ENCODE measurements around the gene PTX3.

PTX3 gene

GRCh38 chr3:157475921-157476414 lies 39.3 kb downstream of the PTX3 start:
- no peak for DNase-seq (ENCODE audit: low spot score)

GRCh38 chr3:157477441-157477840 lies 40.8 kb downstream of the PTX3 start:
- DNase-seq (ENCODE audit: low spot score) = no peak

GRCh38 chr3:157479464-157480243 lies 43.0 kb downstream of the PTX3 start:
- no peak for DNase-seq (ENCODE audit: low spot score)

GRCh38 chr3:157487339-157487738 lies 50.7 kb downstream of the PTX3 start:
- DNase-seq (ENCODE audit: low spot score) = no peak

- DNase-seq (ENCODE audit: low spot score) = no peak
These were observed 51.5 kb downstream of the PTX3 start for GRCh38 chr3:157488144-157488543.

- no peak for DNase-seq (ENCODE audit: low spot score)
These were observed 54.5 kb downstream of the PTX3 start for GRCh38 chr3:157491136-157491535.
